ENCODE measurements around the gene CST2.
A peak's percentile ranks its signal among the peaks of the same experiment; 100 is the strongest.
"Not testable (repeated sequence)": the region's sequence is repeated elsewhere in the genome, so short reads cannot be mapped to it uniquely, and the experiment has no call there.

CST2 gene

GRCh38 chr20:23857962-23858595 is 31.6 kb upstream of the CST2 start:
- H3K4me1 ChIP-seq (ENCODE audit: control insufficient read depth, insufficient read depth, low read length, unreplicated experiment) = no peaks in the 10 kb centered on the region
- no peak overlapping the region for H2AFZ ChIP-seq (ENCODE audit: low read length, unreplicated experiment)
- H3K27ac ChIP-seq (ENCODE audit: low read depth, low read length) = no peak overlapping the region
- no peaks in the 10 kb centered on the region for H3K79me2 ChIP-seq (ENCODE audit: control insufficient read depth, insufficient read depth, low read length, unreplicated experiment)
- no peaks in the 10 kb centered on the region for H3K36me3 ChIP-seq (ENCODE audit: insufficient read depth, low read length)
- H3K4me3 ChIP-seq (ENCODE audit: low read depth, low read length) = no peak overlapping the region
- H3K27me3 ChIP-seq (ENCODE audit: insufficient read depth, low read length) = 0 out of 2 replicates have a peak, but pooled peaks cover 6% of the 10 kb centered on the region

GRCh38 chr20:23856736-23857135 is 30.2 kb upstream of the CST2 start:
- Histone ChIP-seq H3K36me3 (ENCODE audit: insufficient read depth, low read length) (no peaks in the 10 kb centered on the region), H3K27me3 (ENCODE audit: insufficient read depth, low read length) (0 out of 2 replicates have a peak, but pooled peaks cover 6% of the 10 kb centered on the region), H3K4me1 (ENCODE audit: control insufficient read depth, insufficient read depth, low read length, unreplicated experiment) (no peaks in the 10 kb centered on the region), H2AFZ (ENCODE audit: low read length, unreplicated experiment) (no peak overlapping the region), H3K79me2 (ENCODE audit: control insufficient read depth, insufficient read depth, low read length, unreplicated experiment) (no peaks in the 10 kb centered on the region), H3K4me3 (ENCODE audit: low read depth, low read length) (no peak overlapping the region), H3K27ac (ENCODE audit: low read depth, low read length) (no peak overlapping the region)

- H3K4me3 ChIP-seq (ENCODE audit: low read depth, low read length) = no peak overlapping the region
- no peak overlapping the region for H2AFZ ChIP-seq (ENCODE audit: low read length, unreplicated experiment)
Measured at GRCh38 chr20:23856226-23856625, 29.7 kb upstream of the CST2 start.

DNA sequence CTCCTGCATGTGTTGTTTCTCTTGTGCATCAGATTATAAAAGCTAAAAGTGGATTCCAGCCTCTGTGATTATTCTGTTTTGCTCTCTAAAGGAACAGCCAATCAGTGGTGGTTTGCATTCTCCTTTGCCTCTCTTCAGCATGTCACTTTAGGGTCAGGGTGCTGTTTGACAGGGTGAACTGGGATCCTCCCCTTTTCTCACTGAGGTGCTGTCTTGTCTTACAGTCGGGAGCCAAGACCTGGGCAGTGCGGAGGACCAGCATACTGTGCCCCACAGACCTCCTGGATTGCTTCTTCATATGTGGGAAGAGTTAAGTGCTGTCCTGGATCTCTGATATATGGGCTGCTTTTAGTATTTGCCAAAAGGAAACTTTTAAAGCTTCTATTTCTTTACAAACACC is 15.2 kb upstream of the CST2 start:
- no peak overlapping the region for H2AFZ ChIP-seq (ENCODE audit: low read length, unreplicated experiment)
- no peak overlapping the region for H3K27ac ChIP-seq (ENCODE audit: low read depth, low read length)
- no peaks in the 10 kb centered on the region for H3K79me2 ChIP-seq (ENCODE audit: control insufficient read depth, insufficient read depth, low read length, unreplicated experiment)

More at GRCh38 chr20:23856226-23856625, 29.7 kb upstream of the CST2 start:
- H3K27ac ChIP-seq (ENCODE audit: low read depth, low read length) = no peak overlapping the region
- 0 out of 2 replicates have a peak, but pooled peaks cover 6% of the 10 kb centered on the region for H3K27me3 ChIP-seq (ENCODE audit: insufficient read depth, low read length)
- H3K36me3 ChIP-seq (ENCODE audit: insufficient read depth, low read length) = no peaks in the 10 kb centered on the region
- H3K4me1 ChIP-seq (ENCODE audit: control insufficient read depth, insufficient read depth, low read length, unreplicated experiment) = no peaks in the 10 kb centered on the region
- no peaks in the 10 kb centered on the region for H3K79me2 ChIP-seq (ENCODE audit: control insufficient read depth, insufficient read depth, low read length, unreplicated experiment)

DNA sequence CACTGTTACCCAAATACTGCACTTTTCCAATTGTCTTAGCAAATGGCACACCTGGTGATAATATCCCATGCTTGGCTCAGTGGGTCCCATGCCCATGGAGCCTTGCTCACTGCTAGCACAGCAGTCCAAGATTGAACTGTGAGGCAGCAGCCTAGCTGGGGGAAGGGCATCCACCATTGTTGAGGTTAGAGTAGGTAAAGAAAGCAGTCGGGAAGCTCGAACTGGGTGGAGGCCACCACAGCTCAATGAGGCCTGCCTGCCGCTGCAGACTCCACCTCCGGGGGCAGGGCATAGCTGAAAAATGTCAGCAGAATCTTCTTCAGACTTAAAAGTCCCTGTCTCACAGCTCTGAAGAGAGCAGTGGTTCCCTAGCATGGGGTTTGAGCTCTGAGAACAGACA is 9.2 kb upstream of the CST2 start:
- H3K27me3 ChIP-seq (ENCODE audit: insufficient read depth, low read length) = peaks cover 6% of the 10 kb centered on the region; the same call in 1 of the 2 replicates
- no peak overlapping the region for H3K4me3 ChIP-seq (ENCODE audit: low read depth, low read length)
- no peaks in the 10 kb centered on the region for H3K79me2 ChIP-seq (ENCODE audit: control insufficient read depth, insufficient read depth, low read length, unreplicated experiment)
- H3K4me1 ChIP-seq (ENCODE audit: control insufficient read depth, insufficient read depth, low read length, unreplicated experiment) = peaks cover 15% of the 10 kb centered on the region
- no peak overlapping the region for H3K27ac ChIP-seq (ENCODE audit: low read depth, low read length)
- no peak overlapping the region for H2AFZ ChIP-seq (ENCODE audit: low read length, unreplicated experiment)
- no peaks in the 10 kb centered on the region for H3K36me3 ChIP-seq (ENCODE audit: insufficient read depth, low read length)

More for the DNA sequence above, 15.2 kb upstream of the CST2 start:
- no peaks in the 10 kb centered on the region for H3K4me1 ChIP-seq (ENCODE audit: control insufficient read depth, insufficient read depth, low read length, unreplicated experiment)
- H3K27me3 ChIP-seq (ENCODE audit: insufficient read depth, low read length) = peaks cover 42% of the 10 kb centered on the region
- no peak overlapping the region for H3K4me3 ChIP-seq (ENCODE audit: low read depth, low read length)
- no peaks in the 10 kb centered on the region for H3K36me3 ChIP-seq (ENCODE audit: insufficient read depth, low read length)

GRCh38 chr20:23832775-23833513 is 6.4 kb upstream of the CST2 start:
- Histone ChIP-seq H3K4me1 (ENCODE audit: control insufficient read depth, insufficient read depth, low read length, unreplicated experiment) (peaks cover 15% of the 10 kb centered on the region), H3K27ac (ENCODE audit: low read depth, low read length) (no peak overlapping the region), H3K4me3 (ENCODE audit: low read depth, low read length) (no peak overlapping the region), H2AFZ (ENCODE audit: low read length, unreplicated experiment) (no peak overlapping the region), H3K36me3 (ENCODE audit: insufficient read depth, low read length) (no peaks in the 10 kb centered on the region), H3K27me3 (ENCODE audit: insufficient read depth, low read length) (peaks cover 6% of the 10 kb centered on the region; the same call in 1 of the 2 replicates), H3K79me2 (ENCODE audit: control insufficient read depth, insufficient read depth, low read length, unreplicated experiment) (no peaks in the 10 kb centered on the region)

DNA sequence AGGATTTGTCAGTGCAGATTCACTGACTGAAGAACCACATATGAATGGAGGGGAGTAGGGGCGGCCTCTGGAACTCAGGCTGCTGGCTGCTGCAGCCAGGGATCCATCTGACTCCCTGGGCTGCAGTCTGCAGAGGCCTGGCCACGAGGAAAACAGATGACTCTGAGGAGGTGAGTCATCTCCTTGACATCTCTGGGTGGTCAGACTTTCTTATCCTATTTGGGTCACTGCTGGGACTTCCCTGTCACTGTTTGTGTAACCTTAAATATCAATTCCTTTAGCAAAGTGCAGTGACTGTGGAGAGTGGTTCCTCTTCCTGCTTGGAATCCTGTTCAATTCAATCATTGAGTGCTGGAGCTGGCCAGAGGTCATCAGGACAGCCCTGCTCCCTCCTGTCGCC is 5.4 kb upstream of the CST2 start:
- H2AFZ ChIP-seq (ENCODE audit: low read length, unreplicated experiment); H3K36me3 ChIP-seq (ENCODE audit: insufficient read depth, low read length); H3K27me3 ChIP-seq (ENCODE audit: insufficient read depth, low read length); H3K27ac ChIP-seq (ENCODE audit: low read depth, low read length); H3K4me3 ChIP-seq (ENCODE audit: low read depth, low read length); H3K79me2 ChIP-seq (ENCODE audit: control insufficient read depth, insufficient read depth, low read length, unreplicated experiment): not testable (repeated sequence)
- H3K4me1 ChIP-seq (ENCODE audit: control insufficient read depth, insufficient read depth, low read length, unreplicated experiment) = peaks cover 18% of the 10 kb centered on the region

DNA sequence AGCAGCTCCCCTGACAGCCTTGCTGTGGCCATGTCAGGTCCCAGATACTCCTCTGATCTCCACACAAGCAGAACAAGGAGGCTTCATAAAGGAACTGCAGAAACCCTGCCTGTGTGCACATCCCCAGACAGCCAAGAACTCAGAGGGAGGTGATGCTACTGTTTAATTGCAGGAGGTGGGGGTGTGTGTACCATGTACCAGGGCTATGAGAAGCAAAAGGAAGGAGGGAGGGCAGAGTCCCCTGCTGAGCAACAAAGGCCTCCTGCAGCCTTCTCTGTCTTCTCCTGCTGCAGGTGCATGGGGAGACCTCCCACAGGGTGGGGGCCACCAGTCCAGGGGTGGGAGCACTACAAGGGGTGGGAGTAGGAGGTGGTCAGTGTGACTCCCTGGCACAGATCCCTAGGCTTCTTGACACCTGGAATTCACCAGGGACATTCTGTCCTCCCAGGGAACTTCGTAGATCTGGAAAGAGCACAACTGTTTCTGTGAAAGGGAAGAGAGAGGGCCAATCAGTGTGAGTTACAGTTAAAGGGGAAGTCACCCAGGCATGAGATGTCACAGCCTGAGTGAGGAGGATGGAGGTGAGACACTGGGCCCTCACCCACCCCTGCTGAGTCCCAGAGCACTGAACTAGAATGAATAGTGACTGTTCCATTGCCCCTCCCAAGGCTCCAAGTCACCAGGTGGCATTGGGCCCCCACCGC is 2.8 kb downstream of the CST2 start:
- peaks cover 24% of the 10 kb centered on the region for H3K4me1 ChIP-seq (ENCODE audit: control insufficient read depth, insufficient read depth, low read length, unreplicated experiment)
- H2AFZ ChIP-seq (ENCODE audit: low read length, unreplicated experiment) = no peak overlapping the region
- H3K27ac ChIP-seq (ENCODE audit: low read depth, low read length) = no peak overlapping the region
- no peaks in the 10 kb centered on the region for H3K79me2 ChIP-seq (ENCODE audit: control insufficient read depth, insufficient read depth, low read length, unreplicated experiment)
- H3K27me3 ChIP-seq (ENCODE audit: insufficient read depth, low read length) = no peaks in the 10 kb centered on the region
- no peak overlapping the region for H3K4me3 ChIP-seq (ENCODE audit: low read depth, low read length)
- no peaks in the 10 kb centered on the region for H3K36me3 ChIP-seq (ENCODE audit: insufficient read depth, low read length)

- H3K27ac ChIP-seq (ENCODE audit: low read depth, low read length) = no peak overlapping the region
- H3K4me1 ChIP-seq (ENCODE audit: control insufficient read depth, insufficient read depth, low read length, unreplicated experiment) = peaks cover 24% of the 10 kb centered on the region
- H2AFZ ChIP-seq (ENCODE audit: low read length, unreplicated experiment) = no peak overlapping the region
- H3K27me3 ChIP-seq (ENCODE audit: insufficient read depth, low read length) = no peaks in the 10 kb centered on the region
- H3K79me2 ChIP-seq (ENCODE audit: control insufficient read depth, insufficient read depth, low read length, unreplicated experiment) = no peaks in the 10 kb centered on the region
- H3K4me3 ChIP-seq (ENCODE audit: low read depth, low read length) = no peak overlapping the region
- H3K36me3 ChIP-seq (ENCODE audit: insufficient read depth, low read length) = no peaks in the 10 kb centered on the region
Measured at GRCh38 chr20:23823111-23823510, 3.4 kb downstream of the CST2 start.

DNA sequence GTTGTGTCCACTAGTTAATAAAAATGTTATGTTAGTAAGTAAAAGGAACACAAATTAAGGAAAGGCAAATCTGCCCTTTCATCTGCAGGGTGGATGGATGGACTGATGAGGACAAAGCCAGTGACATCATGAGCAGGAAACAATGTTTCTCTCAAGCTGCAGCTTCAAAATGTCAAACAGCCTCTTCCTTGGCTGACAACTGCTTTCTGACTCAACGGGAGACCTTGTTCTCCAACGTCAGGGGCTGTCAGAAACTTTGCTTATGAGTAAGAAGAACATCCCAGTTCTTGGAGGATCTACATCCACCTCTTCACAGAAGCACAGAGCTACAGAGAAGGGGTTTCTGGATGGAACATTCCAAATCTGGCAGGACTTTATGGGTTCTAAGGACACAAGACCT is 6.0 kb downstream of the CST2 start:
- Histone ChIP-seq H3K36me3 (ENCODE audit: insufficient read depth, low read length) (no peaks in the 10 kb centered on the region), H3K79me2 (ENCODE audit: control insufficient read depth, insufficient read depth, low read length, unreplicated experiment) (no peaks in the 10 kb centered on the region), H3K4me3 (ENCODE audit: low read depth, low read length) (no peak overlapping the region), H3K27me3 (ENCODE audit: insufficient read depth, low read length) (no peaks in the 10 kb centered on the region), H3K27ac (ENCODE audit: low read depth, low read length) (peak overlapping the region; percentile 33; the same call in 1 of the 2 replicates), H3K4me1 (ENCODE audit: control insufficient read depth, insufficient read depth, low read length, unreplicated experiment) (peaks cover 13% of the 10 kb centered on the region), H2AFZ (ENCODE audit: low read length, unreplicated experiment) (no peak overlapping the region)

Measured in ACC112 (cell line).